K562 (cell line): Measurements from ENCODE around the gene TXNRD3. TPM values are rescaled to one million over a fixed set of nuclear protein-coding genes. Genes with fewer than 3 reads are reported as not detected.

Source experiments
- ATAC-seq: fragments of 200-7000 bp; cut with Tn5 transposase; 3 replicates; pipeline ENCODE4 v1.9.1; 2020; ENCODE audit warnings: moderate library complexity
- BruUV-seq: library from RNA; stranded (reverse); fragments of 400-500 nt; replicated peaks from 2 replicates; lab custom pipeline; 2021; lab: Mats Ljungman, UMichigan
- CTCF ChIA-PET: fragments of 300-600 bp; formaldehyde crosslinking; extraction: SDS; loops from one replicate; lab custom pipeline; 2021; ENCODE audit warnings: low intra/inter-chr PET ratio; lab: Yijun Ruan, JAX
- POLR2A ChIA-PET: fragments of 300-600, 350-650 bp; sonication (Branson Sonifier 250); formaldehyde crosslinking; extraction: SDS; loops from one replicate; lab custom pipeline; 2021; ENCODE audit warnings: antibody characterized with exemption, inconsistent platforms; lab: Yijun Ruan, JAX
- DNase-seq, 4 experiments: peaks; one replicate each; pipeline versions ENCODE4 v3.0.0 to v3.0.0-alpha.2; 2011 to 2018; ENCODE audit warnings: low spot score in 3 of 4, mixed read lengths in 3 of 4; ENCODE audit errors: extremely low read depth in 1 of 4
- FAIRE-seq: peaks from 2 replicates; lab custom pipeline; 2011; peaks lifted over from hg19 to GRCh38; lab: Jason Lieb, UNC
- H2AFZ ChIP-seq: 2 replicates; pipeline ENCODE4 v1.6.0; 2011; ENCODE audit warnings: low read depth, low read length, control low read depth, inconsistent platforms
- H3K27ac ChIP-seq: fragments of 200-600 bp; 3 replicates; pipeline ENCODE4 v1.8.0; 2011; ENCODE audit warnings: low read depth, mild to moderate bottlenecking, control low read depth, inconsistent platforms, low read length, moderate library complexity, mixed read lengths; ENCODE audit errors: extremely low read depth
- H3K27me3 ChIP-seq, 2 experiments: fragments of 300-600 bp in 1 of 2; 2 replicates in 1 of 2; 3 replicates in 1 of 2; pipeline versions ENCODE4 v1.6.0 to v1.8.0; 2011; ENCODE audit warnings: inconsistent platforms in 2 of 2, low read length in 2 of 2, mild to moderate bottlenecking in 1 of 2, mixed read lengths in 1 of 2, moderate library complexity in 1 of 2; ENCODE audit not compliant: control insufficient read depth in 2 of 2, insufficient read depth in 2 of 2
- H3K36me3 ChIP-seq: fragments of 300-600 bp; 3 replicates; pipeline ENCODE4 v1.8.0; 2011; ENCODE audit warnings: mild to moderate bottlenecking, low read length, inconsistent platforms; ENCODE audit not compliant: control insufficient read depth, insufficient read depth
- H3K4me1 ChIP-seq, 2 experiments: fragments of 200-600 bp in 1 of 2; replicated peaks in 1 of 2; 2 replicates in 1 of 2; 3 replicates in 1 of 2; pipeline versions ENCODE4 v1.5.1 to v1.8.0; 2011; ENCODE audit warnings: inconsistent platforms in 2 of 2, low read length in 2 of 2, mild to moderate bottlenecking in 1 of 2, mixed read lengths in 1 of 2, moderate library complexity in 1 of 2; ENCODE audit not compliant: control insufficient read depth in 2 of 2, insufficient read depth in 2 of 2
- H3K4me2 ChIP-seq: 2 replicates; pipeline ENCODE4 v1.6.1; 2011; ENCODE audit warnings: low read length, control low read depth, inconsistent platforms, mixed read lengths; ENCODE audit not compliant: insufficient read depth
- H3K4me3 ChIP-seq: fragments of 200-600 bp; sonication (generic), shearing (Covaris generic); 2 replicates; pipeline ENCODE4 v1.5.1; 2016; ENCODE audit warnings: control low read depth, inconsistent platforms
- H3K79me2 ChIP-seq: fragments of 200-600 bp; 3 replicates; pipeline ENCODE4 v1.8.0; 2011; ENCODE audit warnings: low read length, inconsistent platforms; ENCODE audit not compliant: control insufficient read depth, insufficient read depth
- H3K9ac ChIP-seq, 2 experiments: 2 replicates each; pipeline versions ENCODE4 v1.6.0 to v1.6.1; 2011; ENCODE audit warnings: low read depth in 2 of 2, low read length in 2 of 2, control low read depth in 1 of 2, inconsistent platforms in 1 of 2, mild to moderate bottlenecking in 1 of 2, mixed read lengths in 1 of 2; ENCODE audit not compliant: insufficient read depth in 1 of 2
- H3K9me1 ChIP-seq: one replicate; pipeline ENCODE4 v1.6.0; 2011; ENCODE audit warnings: inconsistent platforms, mild to moderate bottlenecking, low read length, moderate library complexity; ENCODE audit not compliant: control insufficient read depth, insufficient read depth
- H3K9me3 ChIP-seq: replicated peaks from 2 replicates; pipeline ENCODE4 v1.5.1; 2011; ENCODE audit warnings: low read depth, low read length, inconsistent platforms; ENCODE audit not compliant: control insufficient read depth, insufficient read depth
- H4K20me1 ChIP-seq: replicated peaks from 2 replicates; pipeline ENCODE4 v1.6.1; 2011; ENCODE audit warnings: low read length, inconsistent platforms, mixed read lengths; ENCODE audit not compliant: control insufficient read depth, insufficient read depth
- BHLHE40 ChIP-seq: IDR thresholded peaks from 2 replicates; pipeline ENCODE4 v1.6.1; 2011; ENCODE audit warnings: low read length, improper control_type of control experiment
- CHD1 ChIP-seq: fragments of 200-600 bp; sonication (generic); IDR thresholded peaks from one replicate; pipeline ENCODE4 v1.6.1; 2012; ENCODE audit warnings: mild to moderate bottlenecking, moderate library complexity, low read length, inconsistent platforms
- CREBBP ChIP-seq: IDR thresholded peaks from one replicate; pipeline ENCODE4 v1.6.1; 2012; ENCODE audit warnings: low read depth, mild to moderate bottlenecking, control low read depth, inconsistent platforms, low read length
- HEY1 ChIP-seq: fragments of 250-450 bp; sonication (Bioruptor Pico); IDR thresholded peaks from 2 replicates; pipeline ENCODE4 v1.5.0; 2020; ENCODE audit warnings: mild to moderate bottlenecking, moderate library complexity, borderline replicate concordance
- HNRNPL ChIP-seq: fragments of 200-400 bp; formaldehyde crosslinking; IDR thresholded peaks from 2 replicates; pipeline ENCODE4 v1.6.1; 2017; ENCODE audit warnings: low read depth, mild to moderate bottlenecking, low read length
- NFRKB ChIP-seq: fragments of 450-650 bp; IDR thresholded peaks from 2 replicates; pipeline ENCODE4 v1.6.1; 2016; ENCODE audit warnings: low read depth
- RAD21 ChIP-seq, 2 experiments: fragments of 250-450 bp in 1 of 2; fragments of 450-650 bp in 1 of 2; sonication (Bioruptor Pico) in 1 of 2; formaldehyde crosslinking in 1 of 2; IDR thresholded peaks in 1 of 2; conservative IDR thresholded peaks in 1 of 2; 2 replicates each; pipeline versions ENCODE4 v1.4.0 to v1.8.0; 2020 to 2022; ENCODE audit warnings: mild to moderate bottlenecking in 2 of 2, moderate library complexity in 1 of 2
- RBM25 ChIP-seq: fragments of 200-400 bp; formaldehyde crosslinking; IDR thresholded peaks from 2 replicates; pipeline ENCODE4 v1.6.1; 2018; ENCODE audit warnings: low read length, low read depth, moderate library complexity; ENCODE audit not compliant: severe bottlenecking
- SIN3A ChIP-seq, 2 experiments: fragments of 150-350 bp in 1 of 2; IDR thresholded peaks; 2 replicates each; pipeline ENCODE4 v1.6.1; 2011 to 2016; ENCODE audit warnings: borderline replicate concordance in 2 of 2, low read depth in 2 of 2, low read length in 2 of 2, mild to moderate bottlenecking in 2 of 2, moderate library complexity in 2 of 2; ENCODE audit not compliant: control insufficient read depth in 1 of 2
- TAF15 ChIP-seq: fragments of 200-400 bp; formaldehyde crosslinking; IDR thresholded peaks from 2 replicates; pipeline ENCODE4 v1.6.1; 2017; ENCODE audit warnings: mild to moderate bottlenecking, low read depth, low read length, moderate library complexity
- WGBS: fragments of 100-300 bp; shearing (Covaris generic); methylation state at CpG from one replicate; pipeline ENCODE4 v1.1.6; 2016; ENCODE audit warnings: low coverage, mixed read lengths; ENCODE audit not compliant: insufficient coverage; ENCODE audit errors: missing lambda C conversion rate; 5-methylcytosine and 5-hydroxymethylcytosine counted together
- in situ Hi-C: fragments of 300-500 bp; cut with MboI; formaldehyde crosslinking; loops from 4 replicates; pipeline ENCODE4 v1.15.0; 2018; ENCODE audit warnings: inconsistent platforms, mixed read lengths
- intact Hi-C: fragments of 100-400 bp; cut with micrococcal nuclease; formaldehyde crosslinking; loops from 2 replicates; pipeline ENCODE4 v1.14.2; 2022
- polyA plus RNA-seq, 8 experiments: library from polyadenylated mRNA; depleted of rRNA in 4 of 8; stranded (reverse) in 5 of 8; unstranded in 3 of 8; fragments of >200 nt; fragmentation: Nextera tagmentation in 2 of 8; fragmentation: Illumina TruSeq in 1 of 8; extraction: Ambion mirVana in 2 of 8; extraction: Trizol in 1 of 8; gene quantifications; 2 replicates each; pipeline versions ENCODE4 v1.2.1 to v1.2.3, GENCODE V29; 2011 to 2014; ENCODE audit warnings: inconsistent platforms in 1 of 8, missing spikeins in 1 of 8
- total RNA-seq, 7 experiments: library from RNA; depleted of rRNA in 6 of 7; stranded (reverse); fragments of >200 nt in 6 of 7; fragmentation: Illumina TruSeq in 2 of 7; extraction: Trizol in 2 of 7; gene quantifications; 2 replicates each; pipeline versions ENCODE4 v1.2.1 to v1.2.3, GENCODE V29; 2011 to 2021; ENCODE audit warnings: low replicate concordance in 1 of 7

TXNRD3 gene
- total and polyA plus RNA-seq, 9 of the 15 experiments (the other 6 are each of a cell fraction or from before 2014, with no cell fraction given): 0.96 to 2.3 (median 1.7) TPM

GRCh38 chr3:126621627-126622345, 33.1 kb downstream of the TXNRD3 start:
- no peak overlapping the region for H3K9ac ChIP-seq
- H3K27ac ChIP-seq: no peak overlapping the region
- in situ Hi-C loops: no loop called here
- no peaks in the 10 kb centered on the region for H3K4me1 ChIP-seq
- no peaks in the 10 kb centered on the region for H3K9me1 ChIP-seq
- no peak for FAIRE-seq
- POLR2A ChIA-PET: interaction anchor here (1.0 kb wide), 1 partner anchor 13 kb away, joined by 3 read pairs; no protein-coding TSS in a partner anchor
- H3K27me3 ChIP-seq: no peaks in the 10 kb centered on the region
- DNase-seq: no peak
- intact Hi-C loops: no loop called here
- no peaks in the 10 kb centered on the region for H4K20me1 ChIP-seq
- WGBS: 25% methylated on average over 2 of the region's 2 CpGs
- H3K9me3 ChIP-seq: no peaks in the 10 kb centered on the region
- H3K4me3 ChIP-seq: no peak overlapping the region
- no peak overlapping the region for H2AFZ ChIP-seq
- ATAC-seq: no peak
- CTCF ChIA-PET: no interaction called here
- TF ChIP-seq CHD1 (no peak), BHLHE40 (no peak), CREBBP (no peak), NFRKB (no peak), RAD21 (CRISPR knock-in tag; conservative IDR thresholded peaks at IDR 0.05 in 1 of 2, IDR thresholded peaks at IDR 0.05 in 1 of 2) (no peak), HNRNPL (no peak), SIN3A (IDR thresholded peaks at IDR 0.05; ENCODE audit: borderline replicate concordance in 2 of 2, control insufficient read depth in 1 of 2, low read depth in 2 of 2, low read length in 2 of 2) (no peak), HEY1 (no peak), TAF15 (no peak), RBM25 (no peak)
- H3K36me3 ChIP-seq: no peaks in the 10 kb centered on the region
- H3K79me2 ChIP-seq: no peaks in the 10 kb centered on the region
- BruUV-seq: no TSS peak
- no peak overlapping the region for H3K4me2 ChIP-seq
